GM13977 (cell line): Measurements from ENCODE around the gene MED13L.

ENCODE experiments used
- DNase-seq: peaks from one replicate; pipeline ENCODE4 v3.0.0; 2012; ENCODE audit warnings: low spot score
- in situ Hi-C: fragments of 300-500 bp; cut with MboI; formaldehyde crosslinking; loops from one replicate; pipeline ENCODE4 v1.12.0; 2022; ENCODE audit warnings: low sequenced_read_pairs, low pct_unique_long_range_greater_than_20kb, mixed read lengths, inconsistent platforms; ENCODE audit not compliant: unreplicated experiment
- TF ChIP-seq, protein P1 (sequence below): IDR thresholded peaks from 2 replicates; pipeline ENCODE4 v1.5.1; 2012; ENCODE audit warnings: mild to moderate bottlenecking, control low read depth; ENCODE audit not compliant: insufficient read depth; ENCODE audit errors: extremely low read depth, missing control alignments

MED13L gene

DNA sequence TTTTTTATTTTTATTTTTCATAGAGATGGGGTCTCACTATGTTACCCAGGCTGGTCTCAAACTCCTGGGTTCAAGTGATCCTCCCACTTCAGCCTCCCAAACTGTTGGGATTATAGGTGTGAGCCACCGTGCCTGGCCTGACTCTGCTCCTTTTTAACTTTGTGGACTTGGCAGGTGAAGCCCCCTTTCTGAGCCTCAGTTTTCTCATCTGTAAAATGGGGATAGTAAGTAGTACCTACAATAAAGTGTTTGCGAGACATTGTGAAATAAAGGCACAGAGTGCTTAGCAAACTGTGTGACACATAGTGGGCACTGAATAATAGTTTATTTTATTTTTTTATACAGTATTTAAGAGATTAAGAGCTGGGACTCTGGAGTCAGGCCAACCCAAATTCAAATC is 21.1 kb upstream of the MED13L start:
- TF ChIP-seq, protein P1, sequence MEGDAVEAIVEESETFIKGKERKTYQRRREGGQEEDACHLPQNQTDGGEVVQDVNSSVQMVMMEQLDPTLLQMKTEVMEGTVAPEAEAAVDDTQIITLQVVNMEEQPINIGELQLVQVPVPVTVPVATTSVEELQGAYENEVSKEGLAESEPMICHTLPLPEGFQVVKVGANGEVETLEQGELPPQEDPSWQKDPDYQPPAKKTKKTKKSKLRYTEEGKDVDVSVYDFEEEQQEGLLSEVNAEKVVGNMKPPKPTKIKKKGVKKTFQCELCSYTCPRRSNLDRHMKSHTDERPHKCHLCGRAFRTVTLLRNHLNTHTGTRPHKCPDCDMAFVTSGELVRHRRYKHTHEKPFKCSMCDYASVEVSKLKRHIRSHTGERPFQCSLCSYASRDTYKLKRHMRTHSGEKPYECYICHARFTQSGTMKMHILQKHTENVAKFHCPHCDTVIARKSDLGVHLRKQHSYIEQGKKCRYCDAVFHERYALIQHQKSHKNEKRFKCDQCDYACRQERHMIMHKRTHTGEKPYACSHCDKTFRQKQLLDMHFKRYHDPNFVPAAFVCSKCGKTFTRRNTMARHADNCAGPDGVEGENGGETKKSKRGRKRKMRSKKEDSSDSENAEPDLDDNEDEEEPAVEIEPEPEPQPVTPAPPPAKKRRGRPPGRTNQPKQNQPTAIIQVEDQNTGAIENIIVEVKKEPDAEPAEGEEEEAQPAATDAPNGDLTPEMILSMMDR, result no peak
- no peak for DNase-seq
- in situ Hi-C loops, result loop anchor here (25.0 kb wide), 1 partner anchor 264 kb away; the partner anchor contains the start of gene MAP1LC3B2

DNA sequence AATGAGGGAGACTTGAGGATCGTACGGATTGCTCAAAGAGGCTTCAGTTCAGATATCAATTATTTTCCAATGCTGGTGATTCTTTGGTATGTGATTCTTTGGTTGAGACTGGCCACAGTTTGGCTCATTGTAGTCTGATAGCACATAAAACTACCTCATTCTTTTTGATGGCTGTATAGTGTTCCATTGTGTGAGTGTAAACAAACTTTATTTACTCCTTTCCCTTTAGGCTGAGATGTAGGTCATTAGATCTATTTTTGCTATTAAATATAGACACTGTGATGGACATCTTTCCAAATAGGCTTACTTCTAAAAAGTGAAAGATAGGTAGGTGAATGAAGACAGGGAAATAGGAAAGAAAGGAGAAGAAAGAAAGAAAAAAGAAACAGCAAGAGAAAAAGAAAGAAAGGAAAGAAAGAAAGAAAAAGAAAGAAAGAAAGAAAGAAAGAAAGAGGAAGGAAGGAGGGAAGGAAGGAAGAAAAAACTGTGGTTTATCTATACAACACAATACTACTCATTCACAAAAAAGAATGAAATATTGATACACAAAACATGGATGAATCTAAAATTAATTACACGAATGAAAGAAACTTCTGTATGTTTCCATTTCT is 19.8 kb upstream of the MED13L start:
- DNase-seq, result no peak
- TF ChIP-seq, protein P1, result no peak
- in situ Hi-C loops, result loop anchor here (25.0 kb wide), 1 partner anchor 265 kb away; the partner anchor contains the start of gene MAP1LC3B2

DNA sequence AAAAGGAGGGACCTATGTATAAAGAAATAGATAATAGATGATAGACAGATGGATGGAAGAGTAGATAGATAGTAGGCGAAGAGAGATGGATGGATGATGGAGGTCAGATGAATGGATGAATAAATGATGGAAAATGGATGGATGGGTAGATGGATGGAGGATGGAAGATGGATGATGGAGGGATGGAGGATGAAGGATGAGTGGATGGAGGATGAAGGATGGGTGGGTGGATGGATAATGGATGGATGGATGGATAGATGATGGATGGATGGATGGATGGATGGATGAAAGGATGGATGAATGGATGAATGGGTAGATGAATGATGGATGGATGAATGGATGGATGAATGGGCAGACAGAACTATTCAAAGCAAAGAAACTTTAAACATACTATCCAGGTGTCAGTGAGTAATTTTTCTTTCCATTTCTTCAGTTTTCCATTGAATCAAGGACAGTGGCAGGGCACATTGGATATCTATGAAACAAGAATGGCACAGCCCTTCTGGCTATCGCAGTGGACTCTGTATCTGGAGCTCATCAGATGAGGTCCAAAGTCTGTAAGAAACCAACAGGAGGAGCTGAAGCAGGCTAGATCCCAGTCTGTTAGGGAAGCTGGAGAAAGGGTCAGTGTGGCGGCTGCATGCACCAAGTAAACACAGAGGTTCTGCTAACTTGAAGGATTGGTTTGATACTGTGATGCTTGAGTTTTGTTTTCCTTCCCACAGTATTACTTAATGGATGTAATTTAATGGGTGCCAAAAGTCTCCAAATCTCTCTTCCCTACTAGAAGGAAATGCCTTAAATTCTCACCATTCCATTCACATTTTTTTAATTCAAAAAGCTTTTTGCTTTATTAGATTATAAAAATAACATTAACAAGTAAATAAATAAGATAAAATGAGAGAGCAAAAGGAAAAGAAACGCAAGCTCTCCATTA is 18.1 kb upstream of the MED13L start:
- TF ChIP-seq, protein P1, result no peak
- in situ Hi-C loops, result loop anchor here (25.0 kb wide), 1 partner anchor 267 kb away; the partner anchor contains the start of gene MAP1LC3B2
- no peak for DNase-seq

DNA sequence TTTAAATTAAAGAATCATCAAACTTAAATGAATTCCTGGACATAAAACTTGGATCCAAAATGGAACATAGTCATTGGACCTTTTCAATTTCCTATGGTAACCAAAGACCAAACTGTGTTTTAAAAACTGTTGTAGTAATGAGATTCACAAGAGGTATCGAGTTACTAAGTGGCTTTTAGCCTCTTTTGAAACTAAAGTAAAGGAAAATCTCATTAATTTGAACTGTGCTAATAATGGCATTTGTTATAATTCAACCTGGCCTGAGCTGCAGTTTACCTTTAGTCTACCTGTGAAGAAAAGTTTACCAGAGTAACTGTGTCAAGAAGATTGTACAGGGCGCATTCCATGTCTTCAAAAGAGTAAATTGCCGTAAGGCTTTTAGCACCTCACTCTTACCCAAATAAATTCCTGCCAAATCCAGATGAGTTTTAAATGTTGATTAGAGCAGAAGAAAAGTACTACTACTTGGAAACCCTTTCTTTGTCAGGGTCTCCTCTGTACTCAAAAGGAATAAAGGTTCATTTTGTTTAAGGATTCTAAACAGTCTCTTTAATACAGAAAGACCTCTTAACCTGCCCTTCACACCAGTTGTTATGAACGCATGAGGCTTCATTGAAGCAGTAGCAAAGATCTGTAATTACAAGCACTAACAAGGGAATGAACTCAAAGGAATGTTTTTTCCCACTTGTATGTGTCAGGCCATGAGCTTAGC is 17.1 kb upstream of the MED13L start:
- TF ChIP-seq, protein P1, result no peak
- no peak for DNase-seq
- in situ Hi-C loops, result loop anchor here (25.0 kb wide), 1 partner anchor 268 kb away; the partner anchor contains the start of gene MAP1LC3B2

DNA sequence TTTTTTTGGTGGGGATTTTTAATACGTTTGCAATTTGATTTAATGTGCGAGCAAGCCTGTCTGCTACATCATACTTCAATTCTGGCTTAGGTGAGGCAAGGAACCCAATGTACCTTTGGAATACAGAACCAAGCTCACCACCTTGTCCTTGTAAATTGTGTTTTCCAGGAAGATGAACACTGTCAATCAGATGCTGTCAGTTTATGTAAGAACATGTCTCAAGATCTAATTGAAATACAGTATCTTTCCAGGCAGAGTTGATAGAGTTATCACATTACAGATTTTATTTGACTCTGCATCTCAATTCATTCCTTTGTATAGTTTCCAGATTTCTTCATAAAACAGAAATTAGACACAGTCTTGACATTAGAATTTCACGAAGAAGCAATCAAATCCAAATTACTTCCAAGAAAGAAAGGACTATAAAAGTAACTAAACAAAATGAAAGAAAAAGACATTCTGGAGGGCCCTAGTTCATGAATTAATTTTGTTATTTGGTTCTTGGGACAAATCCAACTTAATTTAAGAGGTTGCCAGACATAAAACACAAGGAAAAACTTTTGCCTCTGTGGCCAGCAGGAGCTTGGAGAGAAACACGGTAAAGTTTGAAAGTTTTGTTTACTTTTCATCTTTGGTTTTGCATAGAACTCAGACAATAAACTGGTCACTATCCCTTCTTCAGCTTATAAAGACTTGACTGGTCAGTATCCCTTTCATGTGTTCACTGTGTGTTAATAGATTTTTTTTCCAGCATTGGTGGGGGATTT is 16.4 kb upstream of the MED13L start:
- DNase-seq, result no peak
- TF ChIP-seq, protein P1, result no peak
- in situ Hi-C loops, result loop anchor here (25.0 kb wide), 1 partner anchor 268 kb away; the partner anchor contains the start of gene MAP1LC3B2
